ENCODE measurements around the gene ADAT3.
"Not testable (repeated sequence)": the region's sequence is repeated elsewhere in the genome, so short reads cannot be mapped to it uniquely, and the experiment has no call there.

The ADAT3 gene

GRCh38 chr19:1865172-1866010 is 39.8 kb upstream of the ADAT3 start:
- no peak for DNase-seq

- no peak for DNase-seq
Observed at GRCh38 chr19:1866693-1867348, 38.4 kb upstream of the ADAT3 start.

- DNase-seq, result no peak
Observed at GRCh38 chr19:1867349-1867724, 37.9 kb upstream of the ADAT3 start.

- no peak for DNase-seq
Observed at GRCh38 chr19:1868971-1869370, 36.2 kb upstream of the ADAT3 start.

GRCh38 chr19:1871140-1871597 is 34.0 kb upstream of the ADAT3 start:
- no peak for DNase-seq

GRCh38 chr19:1871630-1872029 is 33.6 kb upstream of the ADAT3 start:
- no peak for DNase-seq

GRCh38 chr19:1872807-1873523 is 32.2 kb upstream of the ADAT3 start:
- DNase-seq, result no peak

GRCh38 chr19:1873524-1874473 is 31.4 kb upstream of the ADAT3 start:
- DNase-seq, result peak in 29 of 56 donors; percentile 1 to 69 (median 49)

GRCh38 chr19:1874554-1875185 is 30.5 kb upstream of the ADAT3 start:
- DNase-seq, result no peak

- peak in 2 of 56 donors; percentile 28 to 46 for DNase-seq
Observed at GRCh38 chr19:1875265-1875645, 29.9 kb upstream of the ADAT3 start.

GRCh38 chr19:1875646-1876495 is 29.3 kb upstream of the ADAT3 start:
- DNase-seq, result peak in 55 of 56 donors; percentile 55 to 95 (median 87)

GRCh38 chr19:1876496-1877279 is 28.5 kb upstream of the ADAT3 start:
- DNase-seq, result not testable (repeated sequence)

GRCh38 chr19:1877280-1877660 is 27.9 kb upstream of the ADAT3 start:
- not testable (repeated sequence) for DNase-seq

- not testable (repeated sequence) for DNase-seq
Observed at GRCh38 chr19:1878583-1878982, 26.6 kb upstream of the ADAT3 start.

- DNase-seq, result not testable (repeated sequence)
Observed at GRCh38 chr19:1879982-1880381, 25.2 kb upstream of the ADAT3 start.

GRCh38 chr19:1880611-1881392 is 24.4 kb upstream of the ADAT3 start:
- no peak for DNase-seq

- peak in 9 of 56 donors; percentile 7 to 57 (median 23) for DNase-seq
Observed at GRCh38 chr19:1881393-1882088, 23.7 kb upstream of the ADAT3 start.

Measured in nucleus accumbens (tissue), 56 donors.